ENCODE results near the gene NPTN. TPM values are rescaled to one million over a fixed set of nuclear protein-coding genes. Genes with fewer than 3 reads are reported as not detected.
"Not testable (repeated sequence)": the region's sequence is repeated elsewhere in the genome, so short reads cannot be mapped to it uniquely, and the experiment has no call there.

Gene NPTN
- total RNA-seq, 1 donor from 2014 or later, result 227 TPM

- no peaks in the 10 kb centered on the region for H3K27me3 ChIP-seq (ENCODE audit: low read depth)
- H3K4me3 ChIP-seq, result no peak overlapping the region
- no peak overlapping the region for H3K27ac ChIP-seq (replicated peaks)
- no peak for DNase-seq
- peaks cover 86% of the 10 kb centered on the region for H3K36me3 ChIP-seq
- no peak for TF ChIP-seq CTCF (IDR thresholded peaks at IDR 0.05; ENCODE audit: borderline replicate concordance)
- H3K9me3 ChIP-seq (replicated peaks), result no peaks in the 10 kb centered on the region
- peaks cover 13% of the 10 kb centered on the region for H3K4me1 ChIP-seq
- intact Hi-C loops (cut with micrococcal nuclease), result no loop called here
Observed at GRCh38 chr15:73584699-73585420, 48.3 kb downstream of the NPTN start.

- TF ChIP-seq CTCF (IDR thresholded peaks at IDR 0.05; ENCODE audit: borderline replicate concordance), result no peak
- Histone ChIP-seq H3K36me3 (peaks cover 86% of the 10 kb centered on the region), H3K4me1 (peaks cover 13% of the 10 kb centered on the region), H3K4me3 (no peak overlapping the region), H3K27ac (replicated peaks) (no peak overlapping the region), H3K27me3 (ENCODE audit: low read depth) (no peaks in the 10 kb centered on the region), H3K9me3 (replicated peaks) (no peaks in the 10 kb centered on the region)
- no peak for DNase-seq
- intact Hi-C loops (cut with micrococcal nuclease), result no loop called here
Observed at GRCh38 chr15:73583544-73583943, 49.6 kb downstream of the NPTN start.

GRCh38 chr15:73582851-73583379 is 50.3 kb downstream of the NPTN start:
- no peak overlapping the region for H3K27ac ChIP-seq (replicated peaks)
- TF ChIP-seq CTCF (IDR thresholded peaks at IDR 0.05; ENCODE audit: borderline replicate concordance), result no peak
- DNase-seq, result no peak
- H3K27me3 ChIP-seq (ENCODE audit: low read depth), result no peaks in the 10 kb centered on the region
- no peak overlapping the region for H3K4me3 ChIP-seq
- peaks cover 13% of the 10 kb centered on the region for H3K4me1 ChIP-seq
- no peaks in the 10 kb centered on the region for H3K9me3 ChIP-seq (replicated peaks)
- peaks cover 87% of the 10 kb centered on the region for H3K36me3 ChIP-seq
- intact Hi-C loops (cut with micrococcal nuclease), result no loop called here

GRCh38 chr15:73578026-73578425 is 55.2 kb downstream of the NPTN start:
- no peaks in the 10 kb centered on the region for H3K27me3 ChIP-seq (ENCODE audit: low read depth)
- intact Hi-C loops (cut with micrococcal nuclease), result loop anchor here (10.0 kb wide), 1 partner anchor 117 kb away; no protein-coding TSS in a partner anchor
- no peak for TF ChIP-seq CTCF (IDR thresholded peaks at IDR 0.05; ENCODE audit: borderline replicate concordance)
- H3K27ac ChIP-seq (replicated peaks), result no peak overlapping the region
- H3K36me3 ChIP-seq, result peaks cover 65% of the 10 kb centered on the region
- no peaks in the 10 kb centered on the region for H3K9me3 ChIP-seq (replicated peaks)
- no peak for DNase-seq
- no peak overlapping the region for H3K4me3 ChIP-seq
- peaks cover 40% of the 10 kb centered on the region for H3K4me1 ChIP-seq

- not testable (repeated sequence) for H3K9me3 ChIP-seq (replicated peaks); H3K27ac ChIP-seq (replicated peaks); H3K27me3 ChIP-seq (ENCODE audit: low read depth); DNase-seq; H3K4me3 ChIP-seq
- H3K36me3 ChIP-seq, result peaks cover 65% of the 10 kb centered on the region
- intact Hi-C loops (cut with micrococcal nuclease), result loop anchor here (10.0 kb wide), 1 partner anchor 117 kb away; no protein-coding TSS in a partner anchor
- peaks cover 44% of the 10 kb centered on the region for H3K4me1 ChIP-seq
Observed at GRCh38 chr15:73577593-73577992, 55.6 kb downstream of the NPTN start.

GRCh38 chr15:73575636-73576247 is 57.4 kb downstream of the NPTN start:
- TF ChIP-seq CTCF (IDR thresholded peaks at IDR 0.05; ENCODE audit: borderline replicate concordance), result no peak
- Histone ChIP-seq H3K27me3 (ENCODE audit: low read depth) (no peaks in the 10 kb centered on the region), H3K4me1 (peaks cover 49% of the 10 kb centered on the region), H3K9me3 (replicated peaks) (no peaks in the 10 kb centered on the region), H3K36me3 (peaks cover 65% of the 10 kb centered on the region), H3K27ac (replicated peaks) (peak overlapping the region; percentile 62), H3K4me3 (no peak overlapping the region)
- intact Hi-C loops (cut with micrococcal nuclease), result loop anchor here (10.0 kb wide), 1 partner anchor 119 kb away; no protein-coding TSS in a partner anchor
- peak; percentile 60 for DNase-seq
